Urinary bladder (tissue), 4 donors: ENCODE measurements around the gene SETD1B. TPM values are rescaled to one million over a fixed set of nuclear protein-coding genes. Genes with fewer than 3 reads are reported as not detected.
A peak's percentile ranks its signal among the peaks of the same experiment; 100 is the strongest.

Experiments
- DNase-seq: peaks from one replicate; pipeline ENCODE4 v3.0.0-alpha.2; 2015; ENCODE audit errors: extremely low spot score
- H3K27ac ChIP-seq: one replicate; pipeline ENCODE4 v1.5.1; 2013; ENCODE audit warnings: low read depth, mild to moderate bottlenecking, moderate library complexity
- H3K36me3 ChIP-seq: one replicate; pipeline ENCODE4 v1.6.1; 2013; ENCODE audit warnings: mild to moderate bottlenecking, moderate library complexity; ENCODE audit not compliant: insufficient read depth
- H3K4me1 ChIP-seq: one replicate; pipeline ENCODE4 v1.6.1; 2013; ENCODE audit warnings: mild to moderate bottlenecking, moderate library complexity; ENCODE audit not compliant: insufficient read depth
- H3K4me3 ChIP-seq: one replicate; pipeline ENCODE4 v1.5.1; 2013; ENCODE audit warnings: low read depth, low read length
- WGBS: extraction: QIAGEN DNeasy Blood & Tissue Kit; methylation state at CpG from one replicate; pipeline ENCODE4 v1.1.7; 2013; 5-methylcytosine and 5-hydroxymethylcytosine counted together
- polyA plus RNA-seq: library from polyadenylated mRNA; stranded (reverse); fragments of 200-250 nt; gene quantifications from one replicate; pipeline ENCODE4 v1.2.3, GENCODE V29; 2013
- total RNA-seq: library from RNA; depleted of rRNA; stranded (reverse); fragments of >200 nt; gene quantifications from one replicate; pipeline ENCODE4 v1.2.3, GENCODE V29; 2014
- donor health status: healthy with polysubstance abuse.
- donor health status: healthy.

Gene SETD1B
- total and polyA plus RNA-seq, 2 donors = 4.3 to 25.3 TPM

GRCh38 chr12:121812921-121813896 is 9.4 kb downstream of the SETD1B start:
- 40% methylated on average over 25 of the region's 25 CpGs for WGBS
- Histone ChIP-seq H3K4me3 (peak overlapping the region; percentile 46), H3K27ac (no peak overlapping the region), H3K4me1 (no peaks in the 10 kb centered on the region), H3K36me3 (peaks cover 3% of the 10 kb centered on the region)
- DNase-seq = no peak

- no peaks in the 10 kb centered on the region for H3K4me1 ChIP-seq
- no peak overlapping the region for H3K27ac ChIP-seq
- peaks cover 2% of the 10 kb centered on the region for H3K36me3 ChIP-seq
- WGBS = 92% methylated on average over 14 of the region's 14 CpGs
- DNase-seq = no peak
- no peak overlapping the region for H3K4me3 ChIP-seq
These were observed 10.1 kb downstream of the SETD1B start for GRCh38 chr12:121813951-121814350.

GRCh38 chr12:121814429-121815119 is 10.8 kb downstream of the SETD1B start:
- H3K36me3 ChIP-seq = peaks cover 2% of the 10 kb centered on the region
- 92% methylated on average over 31 of the region's 31 CpGs for WGBS
- no peak for DNase-seq
- H3K4me3 ChIP-seq = no peak overlapping the region
- no peaks in the 10 kb centered on the region for H3K4me1 ChIP-seq
- no peak overlapping the region for H3K27ac ChIP-seq

GRCh38 chr12:121815263-121815662 is 11.5 kb downstream of the SETD1B start:
- no peak overlapping the region for H3K27ac ChIP-seq
- no peaks in the 10 kb centered on the region for H3K4me1 ChIP-seq
- 90% methylated on average over 8 of the region's 8 CpGs for WGBS
- no peak for DNase-seq
- H3K36me3 ChIP-seq = peaks cover 2% of the 10 kb centered on the region
- no peak overlapping the region for H3K4me3 ChIP-seq

- no peak overlapping the region for H3K4me3 ChIP-seq
- 94% methylated on average over 47 of the region's 47 CpGs for WGBS
- no peak for DNase-seq
- peaks cover 2% of the 10 kb centered on the region for H3K36me3 ChIP-seq
- no peaks in the 10 kb centered on the region for H3K4me1 ChIP-seq
- H3K27ac ChIP-seq = no peak overlapping the region
These were observed 13.3 kb downstream of the SETD1B start for GRCh38 chr12:121816925-121817647.

- Histone ChIP-seq H3K36me3 (peaks cover 3% of the 10 kb centered on the region), H3K4me1 (no peaks in the 10 kb centered on the region), H3K27ac (no peak overlapping the region), H3K4me3 (no peak overlapping the region)
- WGBS = 94% methylated on average over 18 of the region's 18 CpGs
- no peak for DNase-seq
These were observed 13.8 kb downstream of the SETD1B start for GRCh38 chr12:121817648-121818043.

GRCh38 chr12:121819212-121819949 is 15.6 kb downstream of the SETD1B start:
- H3K36me3 ChIP-seq = peaks cover 7% of the 10 kb centered on the region
- no peak overlapping the region for H3K27ac ChIP-seq
- no peak for DNase-seq
- 92% methylated on average over 22 of the region's 22 CpGs for WGBS
- H3K4me1 ChIP-seq = no peaks in the 10 kb centered on the region
- no peak overlapping the region for H3K4me3 ChIP-seq

- no peak for DNase-seq
- 79% methylated on average over 7 of the region's 7 CpGs for WGBS
- no peaks in the 10 kb centered on the region for H3K4me1 ChIP-seq
- peaks cover 9% of the 10 kb centered on the region for H3K36me3 ChIP-seq
- no peak overlapping the region for H3K4me3 ChIP-seq
- H3K27ac ChIP-seq = no peak overlapping the region
These were observed 16.2 kb downstream of the SETD1B start for GRCh38 chr12:121820056-121820455.

- H3K4me1 ChIP-seq = no peaks in the 10 kb centered on the region
- WGBS = 88% methylated on average over 39 of the region's 39 CpGs
- no peak overlapping the region for H3K4me3 ChIP-seq
- H3K36me3 ChIP-seq = peaks cover 9% of the 10 kb centered on the region
- H3K27ac ChIP-seq = no peak overlapping the region
- DNase-seq = no peak
These were observed 18.7 kb downstream of the SETD1B start for GRCh38 chr12:121822393-121823100.

- DNase-seq = no peak
- H3K36me3 ChIP-seq = peaks cover 9% of the 10 kb centered on the region
- 83% methylated on average over 36 of the region's 36 CpGs for WGBS
These were observed 19.4 kb downstream of the SETD1B start for GRCh38 chr12:121823101-121823726.

GRCh38 chr12:121823727-121824115 is 19.9 kb downstream of the SETD1B start:
- 78% methylated on average over 12 of the region's 12 CpGs for WGBS
- H3K27ac ChIP-seq = no peak overlapping the region
- no peaks in the 10 kb centered on the region for H3K4me1 ChIP-seq
- peaks cover 9% of the 10 kb centered on the region for H3K36me3 ChIP-seq
- H3K4me3 ChIP-seq = no peak overlapping the region
- no peak for DNase-seq

More at GRCh38 chr12:121823101-121823726, 19.4 kb downstream of the SETD1B start:
- Histone ChIP-seq H3K27ac (no peak overlapping the region), H3K4me1 (no peaks in the 10 kb centered on the region), H3K4me3 (no peak overlapping the region)

- no peaks in the 10 kb centered on the region for H3K4me1 ChIP-seq
- DNase-seq = no peak
- no peak overlapping the region for H3K4me3 ChIP-seq
- H3K27ac ChIP-seq = no peak overlapping the region
- 89% methylated on average over 18 of the region's 18 CpGs for WGBS
- peaks cover 12% of the 10 kb centered on the region for H3K36me3 ChIP-seq
These were observed 21.3 kb downstream of the SETD1B start for GRCh38 chr12:121825041-121825523.
